Naive thymus-derived CD4-positive, alpha-beta T cell (primary cell): ENCODE results near the gene AKTIP. TPM values are rescaled to one million over a fixed set of nuclear protein-coding genes. Genes with fewer than 3 reads are reported as not detected.

Experiments used
- ATAC-seq: fragments of 150-1000 bp; cut with Tn5 transposase; 2 replicates; pipeline ENCODE4 v1.10.0; 2021; ENCODE audit warnings: mild to moderate bottlenecking, moderate library complexity
- CTCF ChIA-PET: fragments of 350-600 bp; sonication (Branson Sonifier 250); formaldehyde crosslinking; loops from one replicate; lab custom pipeline; 2021; ENCODE audit warnings: antibody characterized with exemption; lab: Charles Lee
- POLR2A ChIA-PET: fragments of 350-600 bp; sonication (Branson Sonifier 250); formaldehyde crosslinking; loops from one replicate; lab custom pipeline; 2021; ENCODE audit warnings: antibody characterized with exemption, inconsistent platforms; lab: Charles Lee
- DNase-seq, 9 donors: peaks; one replicate each; pipeline versions ENCODE4 v3.0.0 to v3.0.0-alpha.2; 2020 to 2022; ENCODE audit warnings: mixed read lengths in 1 of 9
- H3K27ac ChIP-seq: one replicate; pipeline ENCODE4 v1.7.0; 2013; ENCODE audit warnings: mild to moderate bottlenecking, low read depth, low read length, moderate library complexity
- H3K27me3 ChIP-seq, 2 donors: one replicate each; pipeline ENCODE4 v1.7.0; 2013; ENCODE audit warnings: low read length in 2 of 2, mild to moderate bottlenecking in 2 of 2, moderate library complexity in 2 of 2; ENCODE audit not compliant: control insufficient read depth in 2 of 2, insufficient read depth in 2 of 2
- H3K36me3 ChIP-seq, 3 experiments: 1 replicate in 2 of 3; 2 replicates in 1 of 3; pipeline ENCODE4 v1.7.0; 2013; ENCODE audit warnings: low read length in 3 of 3, mild to moderate bottlenecking in 3 of 3, moderate library complexity in 1 of 3; ENCODE audit not compliant: insufficient read depth in 3 of 3, control insufficient read depth in 2 of 3
- H3K4me1 ChIP-seq, 2 donors: one replicate each; pipeline ENCODE4 v1.7.0; 2013; ENCODE audit warnings: low read length in 2 of 2, mild to moderate bottlenecking in 2 of 2, moderate library complexity in 1 of 2; ENCODE audit not compliant: control insufficient read depth in 2 of 2, insufficient read depth in 2 of 2
- H3K4me3 ChIP-seq: 2 replicates; pipeline ENCODE4 v1.7.0; 2013; ENCODE audit warnings: mild to moderate bottlenecking, low read length
- H3K9me3 ChIP-seq, 3 experiments: 1 replicate in 2 of 3; 2 replicates in 1 of 3; pipeline ENCODE4 v1.7.0; 2013; ENCODE audit warnings: low read length in 3 of 3; ENCODE audit not compliant: control insufficient read depth in 2 of 3
- H3K27ac Mint-ChIP-seq, 9 donors: one replicate each; pipeline ENCODE4 v1.8.0; 2020 to 2022; ENCODE audit warnings: mixed read lengths in 9 of 9, mild to moderate bottlenecking in 8 of 9, moderate library complexity in 5 of 9, inconsistent platforms in 2 of 9
- H3K27me3 Mint-ChIP-seq, 5 donors: one replicate each; pipeline ENCODE4 v1.8.0; 2021 to 2022; ENCODE audit warnings: mixed read lengths in 5 of 5, mild to moderate bottlenecking in 1 of 5
- H3K36me3 Mint-ChIP-seq, 5 donors: one replicate each; pipeline ENCODE4 v1.8.0; 2020 to 2022; ENCODE audit warnings: mixed read lengths in 5 of 5, mild to moderate bottlenecking in 3 of 5, inconsistent platforms in 1 of 5
- H3K4me1 Mint-ChIP-seq, 7 donors: one replicate each; pipeline ENCODE4 v1.8.0; 2020 to 2022; ENCODE audit warnings: mixed read lengths in 7 of 7, mild to moderate bottlenecking in 3 of 7, inconsistent platforms in 1 of 7
- H3K4me3 Mint-ChIP-seq, 10 donors: one replicate each; pipeline ENCODE4 v1.8.0; 2020 to 2022; ENCODE audit warnings: mild to moderate bottlenecking in 10 of 10, mixed read lengths in 10 of 10, moderate library complexity in 6 of 10, inconsistent platforms in 2 of 10
- H3K9me3 Mint-ChIP-seq, 11 donors: one replicate each; pipeline ENCODE4 v1.8.0; 2020 to 2022; ENCODE audit warnings: mixed read lengths in 11 of 11, mild to moderate bottlenecking in 4 of 11, inconsistent platforms in 1 of 11, moderate library complexity in 1 of 11
- intact Hi-C, 2 donors: fragments of 100-400 bp; cut with micrococcal nuclease; formaldehyde crosslinking; loops; one replicate each; pipeline ENCODE4 v1.15.1; 2023
- polyA plus RNA-seq, 2 donors: library from polyadenylated mRNA; unstranded; fragments of 300-500 nt; fragmentation: Illumina TruSeq; gene quantifications; one replicate each; pipeline ENCODE4 v1.2.3, GENCODE V29; 2021
- total RNA-seq, 6 experiments: library from RNA in 5 of 6; stranded (reverse) in 5 of 6; gene quantifications; 1 replicate in 5 of 6; 2 replicates in 1 of 6; pipeline ENCODE4 v1.2.3 and lab custom pipeline; 2021 to 2026

Gene AKTIP
- total and polyA plus RNA-seq, 7 experiments from 2014 or later = 42.9 to 130 (median 102) TPM

- Histone ChIP-seq H3K4me1 (peaks cover 21 to 23% of the 10 kb centered on the region in 2 donors), H3K27ac (peak overlapping the region; percentile 49), H3K4me3 (no peak overlapping the region), H3K27me3 (no peaks in the 10 kb centered on the region), H3K9me3 (no peaks in the 10 kb centered on the region), H3K36me3 (peaks cover 3 to 31% (median 12%) of the 10 kb centered on the region in 3 experiments)
- ChIA-PET CTCF (interaction anchor here (1.0 to 1.6 kb wide), 3 partner anchors 11 to 48 kb away, joined by 4 to 10 read pairs (median 4); partner anchors contain the start of gene RBL2), POLR2A (interaction anchor here (0.7 to 18.1 kb wide), 11 partner anchors 8 to 73 kb away, joined by 3 to 517 read pairs (median 4); partner anchors contain the start of genes AKTIP and RBL2)
- peaks cover 17 to 74% (median 56%) of the 10 kb centered on the region in 7 donors for H3K4me1 Mint-ChIP-seq
- intact Hi-C loops = loop anchor here in 1 of 2 donors (1.0 kb wide), 1 partner anchor 8 kb away; no protein-coding TSS in a partner anchor
- H3K9me3 Mint-ChIP-seq = no peaks in the 10 kb centered on the region
- DNase-seq = no peak
- peaks cover 4 to 61% (median 49%) of the 10 kb centered on the region in 5 donors for H3K36me3 Mint-ChIP-seq
- H3K27ac Mint-ChIP-seq = peak overlapping the region; percentile 7 to 88 (median 65)
- H3K27me3 Mint-ChIP-seq = no peaks in the 10 kb centered on the region
- peak overlapping the region in 6 of 10 donors; percentile 9 to 67 (median 32) for H3K4me3 Mint-ChIP-seq
- no peak for ATAC-seq
These were observed 56.9 kb downstream of the AKTIP start for GRCh38 chr16:53446090-53446489.

- Mint-ChIP-seq H3K36me3 (peaks cover 4 to 67% (median 52%) of the 10 kb centered on the region in 5 donors), H3K4me3 (peak overlapping the region in 8 of 10 donors; percentile 9 to 67 (median 42)), H3K27ac (peak overlapping the region; percentile 7 to 88 (median 65)), H3K9me3 (no peaks in the 10 kb centered on the region), H3K4me1 (peaks cover 20 to 74% (median 58%) of the 10 kb centered on the region in 7 donors), H3K27me3 (no peaks in the 10 kb centered on the region)
- Histone ChIP-seq H3K36me3 (peaks cover 7 to 35% (median 12%) of the 10 kb centered on the region in 3 experiments), H3K27ac (peak overlapping the region; percentile 49), H3K4me3 (no peak overlapping the region), H3K4me1 (peaks cover 21 to 23% of the 10 kb centered on the region in 2 donors), H3K27me3 (no peaks in the 10 kb centered on the region), H3K9me3 (no peaks in the 10 kb centered on the region)
- ATAC-seq (peak; percentile 57), DNase-seq (no peak)
- intact Hi-C loops = loop anchor here in 1 of 2 donors (1.0 kb wide), 1 partner anchor 9 kb away; no protein-coding TSS in a partner anchor
- CTCF ChIA-PET = interaction anchor here (1.0 to 1.6 kb wide), 2 partner anchors 10 to 11 kb away, joined by 4 to 10 read pairs; partner anchors contain the start of gene RBL2
- POLR2A ChIA-PET = interaction anchor here (1.2 to 18.1 kb wide), 6 partner anchors 8 to 72 kb away, joined by 4 to 517 read pairs (median 4); partner anchors contain the start of gene RBL2
These were observed 57.5 kb downstream of the AKTIP start for GRCh38 chr16:53445534-53445933.

Other genes with a start within 250 kb of the AKTIP start
- 100 to 1,000 TPM; 158 to 452 (median 206) TPM for gene RBL2, start 68.7 kb downstream of the AKTIP start, total RNA-seq
- 100 to 1,000 TPM; 253 to 328 TPM for gene RBL2, start 68.7 kb downstream of the AKTIP start, polyA plus RNA-seq
- gene RPGRIP1L, start 200.7 kb upstream of the AKTIP start, total RNA-seq = 1 to 10 TPM; 2.0 to 6.1 (median 3.6) TPM
- 1 to 10 TPM; 1.8 to 3.4 TPM for gene RPGRIP1L, start 200.7 kb upstream of the AKTIP start, polyA plus RNA-seq
- gene FTO, start 200.9 kb upstream of the AKTIP start, total RNA-seq = 10 to 100 TPM; 47.2 to 63.5 (median 57.9) TPM
- gene FTO, start 200.9 kb upstream of the AKTIP start, polyA plus RNA-seq = 100 to 1,000 TPM in 1 of 2 donors, 10 to 100 TPM in 1; 99.9 to 104 TPM